Measurements from ENCODE around the gene TJP3. TPM values are rescaled to one million over a fixed set of nuclear protein-coding genes. Genes with fewer than 3 reads are reported as not detected.
A peak's percentile ranks its signal among the peaks of the same experiment; 100 is the strongest.

The TJP3 gene
- total and polyA plus RNA-seq, 9 donors: 0.18 to 24.4 (median 2.8) TPM; not detected in 2

- Histone ChIP-seq H3K36me3 (no peaks in the 10 kb centered on the region), H3K4me1 (ENCODE audit: insufficient read depth) (peaks cover 4% of the 10 kb centered on the region), H3K27me3 (no peaks in the 10 kb centered on the region), H3K4me3 (no peak overlapping the region), H3K27ac (no peak overlapping the region), H3K9me3 (no peaks in the 10 kb centered on the region)
- intact Hi-C loops (cut with DNase I): no loop called here
- TF ChIP-seq EP300 (IDR thresholded peaks at IDR 0.05) (no peak), POLR2A (IDR thresholded peaks at IDR 0.05) (no peak), CTCF (IDR thresholded peaks at IDR 0.05) (no peak)
- 58 to 63% (median 61%) methylated on average over 20 to 26 of the region's 26 CpGs for WGBS, 3 donors
- DNase-seq: peak in 2 of 5 donors; percentile 41 to 42
Measured at GRCh38 chr19:3683405-3684053, 24.7 kb upstream of the TJP3 start.

DNA sequence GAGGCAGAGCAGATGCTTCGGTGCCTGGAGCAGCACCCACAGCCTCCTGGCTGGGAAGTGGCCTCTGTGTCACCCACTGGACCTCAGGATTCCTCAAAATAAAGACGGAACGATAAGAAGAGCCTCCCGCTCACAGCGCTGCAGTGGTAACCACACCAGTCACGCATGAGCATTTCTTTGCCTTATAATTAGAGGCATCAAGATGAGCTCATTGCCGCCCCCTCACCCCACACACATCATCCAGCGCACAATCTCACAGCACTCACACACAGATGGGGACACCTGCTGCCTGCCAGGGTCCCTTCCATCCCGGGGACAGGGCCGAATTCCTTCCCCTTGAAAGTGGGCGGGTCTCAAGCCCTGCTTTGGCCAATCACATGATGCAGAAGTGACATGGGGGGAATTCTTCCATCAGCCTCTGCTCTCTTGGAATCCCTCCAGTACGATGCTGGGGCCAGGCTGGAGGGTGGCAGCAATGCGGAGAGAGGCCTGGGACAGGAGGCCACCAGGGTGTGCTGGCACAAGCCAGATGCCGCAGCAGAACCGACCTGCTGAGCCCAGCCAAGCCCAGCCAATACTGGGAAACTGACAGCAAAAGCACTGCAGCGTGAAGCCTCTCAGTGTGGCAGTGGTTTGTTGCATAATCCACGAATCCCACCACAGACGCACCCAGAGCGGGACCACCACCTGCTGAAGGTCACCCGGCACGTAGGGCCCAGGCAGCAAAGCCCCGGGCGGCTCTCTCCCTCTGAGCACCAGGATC is 23.9 kb upstream of the TJP3 start:
- Histone ChIP-seq H3K36me3 (no peaks in the 10 kb centered on the region), H3K27ac (no peak overlapping the region), H3K4me1 (ENCODE audit: insufficient read depth) (peaks cover 4% of the 10 kb centered on the region), H3K27me3 (no peaks in the 10 kb centered on the region), H3K4me3 (no peak overlapping the region), H3K9me3 (no peaks in the 10 kb centered on the region)
- DNase-seq: no peak
- intact Hi-C loops (cut with DNase I): no loop called here
- TF ChIP-seq POLR2A (IDR thresholded peaks at IDR 0.05) (no peak), CTCF (IDR thresholded peaks at IDR 0.05) (no peak), EP300 (IDR thresholded peaks at IDR 0.05) (no peak)
- WGBS, 3 donors: 80 to 84% (median 81%) methylated on average over 19 to 23 of the region's 23 CpGs

DNA sequence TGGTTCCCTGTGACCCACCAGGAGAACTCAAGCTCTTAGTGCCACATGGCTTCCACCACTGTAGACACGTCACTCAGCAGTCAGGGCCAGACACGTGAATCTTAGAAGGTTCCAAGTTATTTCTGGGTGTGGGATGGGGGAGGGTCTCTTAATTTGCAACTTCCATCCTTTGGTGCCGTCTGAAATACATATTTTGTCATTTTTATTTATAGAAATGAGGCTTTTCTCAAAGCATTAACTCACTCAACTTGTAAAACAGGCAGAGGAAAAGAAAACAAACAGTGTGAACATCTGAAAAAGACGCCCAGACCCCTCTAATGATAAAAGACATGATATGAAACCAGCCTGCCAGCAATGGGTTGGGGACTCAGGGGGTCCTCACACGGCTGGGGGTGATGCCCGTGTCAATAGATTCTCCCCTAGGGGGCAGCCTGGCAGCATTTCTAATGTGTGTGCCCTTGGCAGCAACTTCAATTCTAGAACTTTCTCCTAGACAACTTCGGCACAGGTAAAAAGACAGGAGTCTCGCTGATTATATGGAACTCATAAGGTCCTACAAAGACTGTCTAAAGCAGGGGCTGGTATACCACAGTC is 23.3 kb upstream of the TJP3 start:
- 84 to 91% (median 90%) methylated on average over 8 of the region's 8 CpGs for WGBS, 3 donors
- Histone ChIP-seq H3K4me1 (ENCODE audit: insufficient read depth) (peaks cover 4% of the 10 kb centered on the region), H3K9me3 (no peaks in the 10 kb centered on the region), H3K27me3 (no peaks in the 10 kb centered on the region), H3K36me3 (no peaks in the 10 kb centered on the region), H3K27ac (no peak overlapping the region), H3K4me3 (no peak overlapping the region)
- intact Hi-C loops (cut with DNase I): no loop called here
- TF ChIP-seq POLR2A (IDR thresholded peaks at IDR 0.05): no peak
- no peak for TF ChIP-seq CTCF (IDR thresholded peaks at IDR 0.05)
- no peak for TF ChIP-seq EP300 (IDR thresholded peaks at IDR 0.05)
- DNase-seq: no peak

DNA sequence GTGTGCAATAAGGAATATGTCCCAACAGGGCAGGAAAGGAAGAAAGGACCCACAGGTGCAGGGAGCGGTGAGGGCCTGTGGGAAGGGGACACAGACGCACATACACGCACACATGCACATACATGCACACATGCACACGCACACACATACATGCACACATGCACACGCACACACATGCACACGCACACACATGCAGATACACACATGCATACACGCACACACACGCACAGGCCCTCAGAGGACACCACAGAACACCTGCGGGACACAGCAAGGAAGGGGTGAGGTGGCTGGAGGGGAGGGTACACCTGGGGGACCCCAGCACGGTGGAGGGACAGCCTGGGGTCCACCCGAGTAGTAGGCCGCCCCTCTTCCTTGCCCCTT is 20.8 kb upstream of the TJP3 start:
- WGBS, 3 donors: 83 to 87% (median 85%) methylated on average over 12 of the region's 12 CpGs
- no peak for DNase-seq
- H3K9me3 ChIP-seq: no peaks in the 10 kb centered on the region
- H3K4me1 ChIP-seq (ENCODE audit: insufficient read depth): peaks cover 4% of the 10 kb centered on the region
- intact Hi-C loops (cut with DNase I): no loop called here
- no peak overlapping the region for H3K4me3 ChIP-seq
- no peaks in the 10 kb centered on the region for H3K27me3 ChIP-seq
- no peak for TF ChIP-seq CTCF (IDR thresholded peaks at IDR 0.05)
- no peak for TF ChIP-seq EP300 (IDR thresholded peaks at IDR 0.05)
- TF ChIP-seq POLR2A (IDR thresholded peaks at IDR 0.05): no peak
- no peaks in the 10 kb centered on the region for H3K36me3 ChIP-seq
- no peak overlapping the region for H3K27ac ChIP-seq
